Measurements from ENCODE around the gene FMNL2.

FMNL2 gene

DNA sequence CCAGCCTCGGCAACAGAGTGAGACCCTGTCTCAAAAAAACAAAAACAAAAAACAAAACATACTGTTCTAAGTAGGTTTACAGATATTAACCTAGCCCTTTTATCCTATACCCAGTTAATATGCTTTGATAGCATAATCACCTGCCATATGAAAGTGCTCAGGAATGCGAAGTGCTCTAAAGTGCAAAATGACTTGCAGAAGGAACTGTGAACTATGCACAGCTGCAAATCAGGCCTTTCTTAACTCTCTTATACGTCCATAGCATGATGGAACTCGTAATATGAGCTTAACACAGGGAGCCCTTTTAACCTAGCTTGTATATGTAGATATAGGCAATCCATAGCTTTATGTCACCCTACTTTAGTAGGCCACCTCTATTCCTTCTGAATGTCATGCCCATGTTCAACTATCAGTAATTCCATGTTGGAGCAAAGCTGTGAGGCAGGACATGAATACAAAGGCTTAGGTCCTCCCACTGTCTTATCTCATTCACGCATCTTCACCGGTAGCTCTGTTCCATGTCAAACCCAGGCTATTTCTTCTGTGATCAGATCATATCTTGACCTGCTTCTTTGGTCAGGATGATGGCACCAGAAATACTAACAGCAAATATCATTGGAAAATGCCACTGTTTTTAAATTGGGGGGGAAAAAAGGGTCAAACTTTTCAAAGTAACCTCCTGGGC is 309.4 kb downstream of the FMNL2 start:
- Histone ChIP-seq H3K9ac (ENCODE audit: low read depth, low read length) (no peak overlapping the region), H3K9me3 (ENCODE audit: insufficient read depth, low read length, severe bottlenecking) (no peaks in the 10 kb centered on the region), H2AFZ (ENCODE audit: low read depth, low read length) (no peak overlapping the region), H4K20me1 (ENCODE audit: insufficient read depth, low read length) (no peaks in the 10 kb centered on the region), H3K79me2 (ENCODE audit: insufficient read depth, low read length) (no peaks in the 10 kb centered on the region), H3K27ac (ENCODE audit: low read length) (no peak overlapping the region), H3K4me1 (ENCODE audit: insufficient read depth, low read length) (no peaks in the 10 kb centered on the region), H3K36me3 (ENCODE audit: insufficient read depth, low read length) (no peaks in the 10 kb centered on the region), H3K27me3 (ENCODE audit: insufficient read depth, low read length, poor library complexity) (no peaks in the 10 kb centered on the region), H3K4me3 (ENCODE audit: low read depth in 1 of 2, low read length in 2 of 2) (no peak overlapping the region), H3K4me2 (ENCODE audit: insufficient read depth, low read length) (no peak overlapping the region)
- no peak for DNase-seq
- ATAC-seq (ENCODE audit: insufficient read depth, low read depth), result no peak
- TF ChIP-seq, protein P1, sequence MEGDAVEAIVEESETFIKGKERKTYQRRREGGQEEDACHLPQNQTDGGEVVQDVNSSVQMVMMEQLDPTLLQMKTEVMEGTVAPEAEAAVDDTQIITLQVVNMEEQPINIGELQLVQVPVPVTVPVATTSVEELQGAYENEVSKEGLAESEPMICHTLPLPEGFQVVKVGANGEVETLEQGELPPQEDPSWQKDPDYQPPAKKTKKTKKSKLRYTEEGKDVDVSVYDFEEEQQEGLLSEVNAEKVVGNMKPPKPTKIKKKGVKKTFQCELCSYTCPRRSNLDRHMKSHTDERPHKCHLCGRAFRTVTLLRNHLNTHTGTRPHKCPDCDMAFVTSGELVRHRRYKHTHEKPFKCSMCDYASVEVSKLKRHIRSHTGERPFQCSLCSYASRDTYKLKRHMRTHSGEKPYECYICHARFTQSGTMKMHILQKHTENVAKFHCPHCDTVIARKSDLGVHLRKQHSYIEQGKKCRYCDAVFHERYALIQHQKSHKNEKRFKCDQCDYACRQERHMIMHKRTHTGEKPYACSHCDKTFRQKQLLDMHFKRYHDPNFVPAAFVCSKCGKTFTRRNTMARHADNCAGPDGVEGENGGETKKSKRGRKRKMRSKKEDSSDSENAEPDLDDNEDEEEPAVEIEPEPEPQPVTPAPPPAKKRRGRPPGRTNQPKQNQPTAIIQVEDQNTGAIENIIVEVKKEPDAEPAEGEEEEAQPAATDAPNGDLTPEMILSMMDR (IDR thresholded peaks at IDR 0.05; ENCODE audit: borderline replicate concordance, extremely low read depth, low read length, poor library complexity, severe bottlenecking), result no peak
- no peak for TF ChIP-seq EZH2 (IDR thresholded peaks at IDR 0.05; ENCODE audit: borderline replicate concordance, low read depth, low read length, severe bottlenecking)

DNA sequence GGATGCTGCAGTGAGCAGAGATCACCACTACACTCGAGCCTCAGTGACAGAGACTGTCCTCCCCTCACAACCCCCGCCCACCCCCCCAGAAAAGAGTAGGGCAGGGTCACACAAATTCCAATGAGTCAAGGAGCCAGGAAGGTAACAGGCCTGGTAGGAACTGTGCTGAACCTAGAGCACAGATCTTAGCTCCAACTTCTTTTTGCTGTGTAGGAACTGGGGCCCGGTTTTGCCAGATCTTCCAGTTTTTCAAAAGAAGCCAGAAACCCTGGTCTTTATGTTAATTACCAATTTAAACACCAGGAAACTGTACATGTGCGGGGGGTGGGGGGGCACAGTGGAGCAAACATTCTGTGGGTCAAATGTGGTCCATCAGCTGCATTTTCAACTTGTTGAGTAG is 311.3 kb downstream of the FMNL2 start:
- DNase-seq (no peak), ATAC-seq (ENCODE audit: insufficient read depth, low read depth) (no peak)
- peaks cover 4% of the 10 kb centered on the region; the same call in 1 of the 2 replicates for H3K36me3 ChIP-seq (ENCODE audit: insufficient read depth, low read length)
- H3K27me3 ChIP-seq (ENCODE audit: insufficient read depth, low read length, poor library complexity), result no peaks in the 10 kb centered on the region
- H3K9ac ChIP-seq (ENCODE audit: low read depth, low read length), result no peak overlapping the region
- TF ChIP-seq EZH2 (IDR thresholded peaks at IDR 0.05; ENCODE audit: borderline replicate concordance, low read depth, low read length, severe bottlenecking), result no peak
- TF ChIP-seq, protein P1 (IDR thresholded peaks at IDR 0.05; ENCODE audit: borderline replicate concordance, extremely low read depth, low read length, poor library complexity, severe bottlenecking), result no peak
- H3K9me3 ChIP-seq (ENCODE audit: insufficient read depth, low read length, severe bottlenecking), result no peaks in the 10 kb centered on the region
- H3K27ac ChIP-seq (ENCODE audit: low read length), result no peak overlapping the region
- no peaks in the 10 kb centered on the region for H3K79me2 ChIP-seq (ENCODE audit: insufficient read depth, low read length)
- no peak overlapping the region for H2AFZ ChIP-seq (ENCODE audit: low read depth, low read length)
- H3K4me2 ChIP-seq (ENCODE audit: insufficient read depth, low read length), result no peak overlapping the region
- no peaks in the 10 kb centered on the region for H3K4me1 ChIP-seq (ENCODE audit: insufficient read depth, low read length)
- no peak overlapping the region for H3K4me3 ChIP-seq (ENCODE audit: low read depth in 1 of 2, low read length in 2 of 2)
- H4K20me1 ChIP-seq (ENCODE audit: insufficient read depth, low read length), result no peaks in the 10 kb centered on the region

DNA sequence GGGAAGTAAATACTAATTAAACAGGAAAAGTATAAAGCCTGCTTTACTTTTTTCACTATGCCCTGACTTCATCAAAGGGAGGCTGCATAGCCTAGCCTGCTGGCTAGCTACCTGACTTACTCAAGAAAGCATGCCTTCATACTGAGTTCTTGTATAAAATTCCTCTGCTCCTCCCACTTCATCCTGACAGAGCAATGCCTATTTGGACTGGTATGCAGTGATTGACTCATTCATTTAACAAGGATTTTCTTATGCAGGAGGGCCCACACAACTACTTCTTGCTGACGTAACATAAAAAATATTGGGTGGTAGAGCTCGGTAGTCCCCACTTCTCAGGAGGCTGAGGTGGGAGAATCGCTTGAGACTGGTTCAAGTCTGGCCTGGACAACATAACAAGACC is 311.8 kb downstream of the FMNL2 start:
- H3K9me3 ChIP-seq (ENCODE audit: insufficient read depth, low read length, severe bottlenecking), result no peaks in the 10 kb centered on the region
- ATAC-seq (ENCODE audit: insufficient read depth, low read depth) (no peak), DNase-seq (no peak)

More for the DNA sequence above, 311.8 kb downstream of the FMNL2 start:
- Histone ChIP-seq H3K27ac (ENCODE audit: low read length) (no peak overlapping the region), H3K36me3 (ENCODE audit: insufficient read depth, low read length) (peaks cover 5% of the 10 kb centered on the region; the same call in 1 of the 2 replicates), H3K4me2 (ENCODE audit: insufficient read depth, low read length) (no peak overlapping the region), H3K9ac (ENCODE audit: low read depth, low read length) (no peak overlapping the region), H2AFZ (ENCODE audit: low read depth, low read length) (no peak overlapping the region), H3K4me3 (ENCODE audit: low read depth in 1 of 2, low read length in 2 of 2) (no peak overlapping the region), H3K27me3 (ENCODE audit: insufficient read depth, low read length, poor library complexity) (no peaks in the 10 kb centered on the region), H4K20me1 (ENCODE audit: insufficient read depth, low read length) (no peaks in the 10 kb centered on the region), H3K79me2 (ENCODE audit: insufficient read depth, low read length) (no peaks in the 10 kb centered on the region), H3K4me1 (ENCODE audit: insufficient read depth, low read length) (no peaks in the 10 kb centered on the region)
- TF ChIP-seq EZH2 (IDR thresholded peaks at IDR 0.05; ENCODE audit: borderline replicate concordance, low read depth, low read length, severe bottlenecking), result no peak
- TF ChIP-seq, protein P1 (IDR thresholded peaks at IDR 0.05; ENCODE audit: borderline replicate concordance, extremely low read depth, low read length, poor library complexity, severe bottlenecking), result no peak
